ENCODE results near the gene BAIAP2L1. TPM values are rescaled to one million over a fixed set of nuclear protein-coding genes. Genes with fewer than 3 reads are reported as not detected.

BAIAP2L1 gene
- total and polyA plus RNA-seq, 2 experiments from 2014 or later: 24.1 to 38.3 TPM

- TF ChIP-seq ZNF462 (CRISPR knock-in tag; IDR thresholded peaks at IDR 0.05) (no peak), ZNF114 (CRISPR knock-in tag; IDR thresholded peaks at IDR 0.05) (no peak), ETS1 (IDR thresholded peaks at IDR 0.05) (no peak), CREB1 (CRISPR knock-in tag; IDR thresholded peaks at IDR 0.05; ENCODE audit: low read depth) (no peak)
Measured at GRCh38 chr7:98376711-98377110, 24.2 kb downstream of the BAIAP2L1 start (continued).

GRCh38 chr7:98375664-98376063, 25.2 kb downstream of the BAIAP2L1 start:
- H3K9me3 Mint-ChIP-seq: no peaks in the 10 kb centered on the region; the same call in 1 of the 3 replicates
- no peaks in the 10 kb centered on the region for H3K4me1 Mint-ChIP-seq
- H2AFZ ChIP-seq: no peak overlapping the region
- ATAC-seq (no peak), DNase-seq (ENCODE audit: low spot score) (no peak)
- no peaks in the 10 kb centered on the region for H3F3A ChIP-seq (replicated peaks; ENCODE audit: low read depth)
- H3K36me3 ChIP-seq (ENCODE audit: insufficient read depth): no peaks in the 10 kb centered on the region
- H3K79me2 ChIP-seq (replicated peaks; ENCODE audit: insufficient read depth): peaks cover 88% of the 10 kb centered on the region
- peaks cover 17% of the 10 kb centered on the region; the same call in 2 of the 3 replicates for H3K36me3 Mint-ChIP-seq (ENCODE audit: low read depth)
- H3K4me3 Mint-ChIP-seq: no peak overlapping the region
- H3K27ac Mint-ChIP-seq: no peak overlapping the region
- H3K27me3 ChIP-seq (ENCODE audit: insufficient read depth): no peaks in the 10 kb centered on the region
- no peaks in the 10 kb centered on the region; the same call in 1 of the 2 replicates for H3K4me1 ChIP-seq (ENCODE audit: insufficient read depth)
- peaks cover 4% of the 10 kb centered on the region for H3K27me3 Mint-ChIP-seq (ENCODE audit: insufficient read depth, low read depth, poor library complexity)
- no peak overlapping the region for H3K4me3 ChIP-seq
- H3K4me2 ChIP-seq: no peak overlapping the region
- H3K27ac ChIP-seq (ENCODE audit: low read depth): no peak overlapping the region
- peaks cover 36% of the 10 kb centered on the region for H4K20me1 ChIP-seq (replicated peaks; ENCODE audit: insufficient read depth)
- H3K9me2 ChIP-seq (ENCODE audit: insufficient read depth): no peaks in the 10 kb centered on the region
- TF ChIP-seq POLR2AphosphoS5 (IDR thresholded peaks at IDR 0.05; ENCODE audit: low read depth) (no peak), CREB1 (CRISPR knock-in tag; IDR thresholded peaks at IDR 0.05; ENCODE audit: low read depth) (no peak), ZNF114 (CRISPR knock-in tag; IDR thresholded peaks at IDR 0.05) (no peak), EZH2 (IDR thresholded peaks at IDR 0.05; ENCODE audit: low read depth, unreplicated experiment) (no peak), NANOG (IDR thresholded peaks at IDR 0.05; ENCODE audit: borderline replicate concordance) (no peak), STAT1 (IDR thresholded peaks at IDR 0.05; ENCODE audit: unreplicated experiment) (no peak), EZH2phosphoT487 (IDR thresholded peaks at IDR 0.05; ENCODE audit: unreplicated experiment) (no peak), ETS1 (IDR thresholded peaks at IDR 0.05) (no peak), CTCF (conservative IDR thresholded peaks at IDR 0.05; ENCODE audit: low read depth in 2 of 2) (no peak), REST (IDR thresholded peaks at IDR 0.05; ENCODE audit: unreplicated experiment) (no peak)

Data from GM23338 (cell line).